ENCODE results near the gene PDE6B.

The PDE6B gene

GRCh38 chr4:616911-617643, 8.3 kb upstream of the PDE6B start:
- DNase-seq (ENCODE audit: low read depth), result no peak
- no peak for TF ChIP-seq CTCF (conservative IDR thresholded peaks at IDR 0.05; ENCODE audit: control insufficient read depth, insufficient read depth, low read depth, low read length)
- H3K4me3 ChIP-seq (ENCODE audit: control insufficient read depth, low read depth, low read length), result no peak overlapping the region

- TF ChIP-seq CTCF (conservative IDR thresholded peaks at IDR 0.05; ENCODE audit: control insufficient read depth, insufficient read depth, low read depth, low read length), result no peak
- no peak for DNase-seq (ENCODE audit: low read depth)
- H3K4me3 ChIP-seq (ENCODE audit: control insufficient read depth, low read depth, low read length), result no peak overlapping the region
These were observed 7.4 kb upstream of the PDE6B start for GRCh38 chr4:617644-618641.

GRCh38 chr4:620201-620600, 5.2 kb upstream of the PDE6B start:
- no peak for TF ChIP-seq CTCF (conservative IDR thresholded peaks at IDR 0.05; ENCODE audit: control insufficient read depth, insufficient read depth, low read depth, low read length)
- no peak overlapping the region for H3K4me3 ChIP-seq (ENCODE audit: control insufficient read depth, low read depth, low read length)
- no peak for DNase-seq (ENCODE audit: low read depth)

GRCh38 chr4:620851-621261, 4.5 kb upstream of the PDE6B start:
- no peak for DNase-seq (ENCODE audit: low read depth)
- TF ChIP-seq CTCF (conservative IDR thresholded peaks at IDR 0.05; ENCODE audit: control insufficient read depth, insufficient read depth, low read depth, low read length), result no peak
- H3K4me3 ChIP-seq (ENCODE audit: control insufficient read depth, low read depth, low read length), result no peak overlapping the region

GRCh38 chr4:621296-622070, 3.9 kb upstream of the PDE6B start:
- H3K4me3 ChIP-seq (ENCODE audit: control insufficient read depth, low read depth, low read length), result no peak overlapping the region
- TF ChIP-seq CTCF (conservative IDR thresholded peaks at IDR 0.05; ENCODE audit: control insufficient read depth, insufficient read depth, low read depth, low read length), result no peak
- no peak for DNase-seq (ENCODE audit: low read depth)
